Fibroblast of lung (primary cell): ENCODE measurements around the gene HECTD2.

Experiments used
- CTCF ChIP-seq, 2 donors: IDR thresholded peaks in 1 of 2; conservative IDR thresholded peaks in 1 of 2; 1 replicate in 1 of 2; 2 replicates in 1 of 2; pipeline ENCODE4 v1.5.1; 2011 to 2012; ENCODE audit warnings: low read length in 2 of 2, control low read depth in 1 of 2, inconsistent platforms in 1 of 2, low read depth in 1 of 2, mild to moderate bottlenecking in 1 of 2
- EZH2 ChIP-seq: IDR thresholded peaks from 2 replicates; pipeline ENCODE4 v1.5.1; 2012; ENCODE audit warnings: low read length, control low read depth, mild to moderate bottlenecking; ENCODE audit errors: missing control alignments

GRCh38 chr10:91513598-91514424 is 103.7 kb downstream of the HECTD2 start:
- TF ChIP-seq CTCF (conservative IDR thresholded peaks at IDR 0.05 in 1 of 2, IDR thresholded peaks at IDR 0.05 in 1 of 2; ENCODE audit: low read depth in 1 of 2, low read length in 2 of 2) (no peak), EZH2 (no peak)
